ENCODE data around the gene MMS22L.
A peak's percentile ranks its signal among the peaks of the same experiment; 100 is the strongest.

The MMS22L gene

DNA sequence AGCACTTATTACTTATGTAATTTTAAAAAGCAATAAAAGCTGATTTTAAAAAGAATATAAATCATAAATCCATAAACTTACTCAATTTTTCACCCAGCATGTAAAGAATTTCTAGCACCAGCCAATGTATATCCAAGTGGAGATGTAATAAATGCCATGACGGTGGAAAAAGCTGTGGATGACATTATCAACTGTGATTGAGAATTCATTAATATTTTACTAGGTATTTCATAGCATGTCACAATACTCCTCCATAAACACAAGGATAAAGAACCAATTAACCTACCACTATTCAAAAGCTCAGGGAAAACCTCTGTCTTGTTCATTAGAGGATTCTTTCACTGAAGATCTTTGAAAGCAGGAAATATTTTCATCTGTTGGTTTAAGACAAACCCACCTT lies 13.2 kb downstream of the MMS22L start:
- in situ Hi-C loops (cut with MboI; ENCODE audit: low pct_unique_long_range_greater_than_20kb, low sequenced_read_pairs) = no loop called here
- no peak for DNase-seq

- in situ Hi-C loops (cut with MboI; ENCODE audit: low pct_unique_long_range_greater_than_20kb, low sequenced_read_pairs) = no loop called here
- no peak for DNase-seq
These were observed 20.3 kb downstream of the MMS22L start for GRCh38 chr6:97262676-97263075.

- in situ Hi-C loops (cut with MboI; ENCODE audit: low pct_unique_long_range_greater_than_20kb, low sequenced_read_pairs) = no loop called here
These were observed 36.2 kb downstream of the MMS22L start for GRCh38 chr6:97246842-97247241.

DNA sequence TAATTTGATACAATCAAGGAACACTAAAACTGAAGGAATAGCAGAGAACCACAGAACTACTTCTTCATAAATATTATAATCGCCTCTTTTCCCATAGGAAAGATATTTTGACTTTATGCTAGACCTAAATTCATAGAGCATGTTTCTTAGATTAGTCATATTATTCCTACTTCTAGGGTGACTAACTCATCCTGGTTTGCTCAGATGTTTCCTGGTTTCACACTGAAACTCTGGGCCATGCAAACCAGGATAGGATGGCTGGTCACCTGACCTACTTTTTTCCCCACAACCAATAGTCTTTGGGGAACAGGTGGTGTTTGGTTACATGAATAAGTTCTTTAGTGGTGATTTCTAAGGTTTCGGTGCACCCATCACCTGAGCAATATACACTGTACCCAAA lies 42.8 kb downstream of the MMS22L start:
- DNase-seq = no peak
- in situ Hi-C loops (cut with MboI; ENCODE audit: low pct_unique_long_range_greater_than_20kb, low sequenced_read_pairs) = no loop called here

More at GRCh38 chr6:97246842-97247241, 36.2 kb downstream of the MMS22L start:
- no peak for DNase-seq

DNA sequence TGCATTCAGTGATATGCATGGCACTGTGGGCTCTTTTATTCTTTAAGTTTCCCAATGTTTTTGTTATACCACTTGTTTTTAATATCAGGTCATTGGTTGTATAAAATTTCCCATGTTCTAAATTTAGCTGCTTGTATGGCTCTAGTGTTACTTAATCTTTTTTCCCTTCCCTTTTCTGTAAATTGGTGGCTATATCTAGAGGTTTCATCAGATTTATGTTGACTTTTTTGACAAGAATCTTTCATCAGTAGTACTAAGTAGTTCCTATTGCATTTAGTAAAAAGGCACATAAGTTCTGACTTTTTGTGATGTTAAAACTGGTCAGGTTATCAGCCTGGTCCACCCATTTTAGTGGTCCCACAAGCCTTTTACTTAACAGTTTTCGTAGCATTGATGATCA lies 51.1 kb downstream of the MMS22L start:
- peak; percentile 7 for DNase-seq
- in situ Hi-C loops (cut with MboI; ENCODE audit: low pct_unique_long_range_greater_than_20kb, low sequenced_read_pairs) = no loop called here

GRCh38 chr6:97222903-97223302 lies 60.1 kb downstream of the MMS22L start:
- in situ Hi-C loops (cut with MboI; ENCODE audit: low pct_unique_long_range_greater_than_20kb, low sequenced_read_pairs) = no loop called here
- no peak for DNase-seq

GRCh38 chr6:97218912-97219311 lies 64.1 kb downstream of the MMS22L start:
- in situ Hi-C loops (cut with MboI; ENCODE audit: low pct_unique_long_range_greater_than_20kb, low sequenced_read_pairs) = no loop called here
- DNase-seq = no peak

DNA sequence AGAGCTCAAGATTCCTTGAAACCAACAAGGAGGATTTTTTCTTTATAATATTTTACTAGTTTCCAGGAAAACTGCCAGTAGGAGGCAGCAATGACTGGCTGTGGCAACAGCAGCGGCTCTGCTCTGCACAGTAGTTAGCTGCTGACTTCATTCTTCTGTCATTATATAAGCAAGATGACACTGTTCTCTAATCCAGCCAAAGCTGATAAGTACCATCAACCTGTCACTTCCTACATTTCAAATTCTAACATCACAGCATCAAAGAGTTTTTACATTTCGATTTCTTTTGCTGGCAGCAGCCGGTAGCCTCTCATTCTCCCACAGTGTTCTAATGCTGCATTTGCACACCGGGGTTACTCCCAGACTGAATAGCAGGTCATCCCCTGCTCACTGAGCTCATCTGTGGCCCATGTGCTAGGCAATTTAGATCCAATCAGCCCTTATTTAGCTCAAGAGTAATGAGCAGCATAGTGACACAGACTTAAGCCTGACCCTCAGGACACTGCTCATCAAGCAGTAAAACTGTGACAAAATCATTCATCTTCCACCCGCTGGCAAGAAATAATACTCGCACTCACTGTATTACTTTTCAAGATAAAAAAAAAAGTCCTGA lies 67.8 kb downstream of the MMS22L start:
- in situ Hi-C loops (cut with MboI; ENCODE audit: low pct_unique_long_range_greater_than_20kb, low sequenced_read_pairs) = no loop called here
- peak; percentile 43 for DNase-seq

DNA sequence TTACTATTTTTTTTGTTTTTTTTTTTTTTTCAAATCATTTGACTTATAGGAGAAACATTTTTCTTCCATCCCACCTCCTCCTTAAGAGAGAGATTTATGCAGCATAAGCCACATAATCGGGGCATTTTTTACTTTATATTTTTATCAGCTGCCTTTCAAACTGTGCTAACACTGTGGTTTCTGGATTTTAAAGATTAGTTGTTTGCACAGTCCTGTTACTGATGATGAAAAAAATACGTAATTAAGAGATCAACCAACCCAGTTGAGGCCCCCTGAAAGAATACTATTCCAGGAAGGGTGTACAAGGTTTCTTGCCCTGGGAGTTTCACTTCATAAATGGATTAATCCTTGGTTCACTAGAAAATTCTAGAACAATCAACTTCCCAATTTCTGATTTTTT lies 68.3 kb downstream of the MMS22L start:
- in situ Hi-C loops (cut with MboI; ENCODE audit: low pct_unique_long_range_greater_than_20kb, low sequenced_read_pairs) = no loop called here
- DNase-seq = no peak

DNA sequence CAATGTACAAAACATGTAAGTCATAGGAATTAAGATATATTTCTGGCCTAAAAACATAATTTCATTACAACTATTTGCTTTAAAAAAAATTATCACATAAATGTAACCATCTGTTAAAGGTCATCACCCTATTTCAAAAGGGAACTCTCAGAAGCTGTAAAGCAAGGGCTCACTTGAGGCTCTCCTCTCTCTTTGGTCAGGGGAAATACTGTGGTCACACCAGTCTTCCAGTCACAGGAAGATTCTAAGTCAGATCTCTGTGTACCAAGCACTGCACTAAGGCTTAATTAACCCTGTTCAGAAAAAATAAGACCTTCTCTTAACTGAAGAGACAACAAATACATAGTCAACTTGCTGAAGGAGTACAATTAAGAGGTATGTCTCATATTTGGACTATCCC lies 75.6 kb downstream of the MMS22L start:
- DNase-seq = no peak
- in situ Hi-C loops (cut with MboI; ENCODE audit: low pct_unique_long_range_greater_than_20kb, low sequenced_read_pairs) = no loop called here

- DNase-seq = no peak
- in situ Hi-C loops (cut with MboI; ENCODE audit: low pct_unique_long_range_greater_than_20kb, low sequenced_read_pairs) = no loop called here
These were observed 77.0 kb downstream of the MMS22L start for GRCh38 chr6:97205966-97206365.

DNA sequence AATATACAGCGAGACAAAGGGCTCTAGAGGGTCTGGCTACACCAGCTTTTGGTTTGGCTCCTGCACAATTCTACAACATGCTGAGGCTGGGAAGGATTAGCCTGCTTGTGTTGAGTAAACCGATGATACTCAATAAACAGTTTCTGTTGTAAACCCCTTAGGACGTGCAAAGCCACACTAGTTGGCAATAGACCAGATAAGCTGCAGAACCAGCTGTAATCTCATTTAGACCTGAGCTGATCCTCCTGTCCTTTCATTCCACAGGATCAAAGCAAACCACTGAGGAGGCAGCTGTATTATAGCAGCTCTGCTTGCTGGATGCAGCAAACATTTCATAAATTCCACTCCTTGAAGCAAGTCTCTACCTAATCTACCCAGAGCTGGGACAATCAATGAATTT lies 79.7 kb downstream of the MMS22L start:
- in situ Hi-C loops (cut with MboI; ENCODE audit: low pct_unique_long_range_greater_than_20kb, low sequenced_read_pairs) = no loop called here
- no peak for DNase-seq

- no peak for DNase-seq
- in situ Hi-C loops (cut with MboI; ENCODE audit: low pct_unique_long_range_greater_than_20kb, low sequenced_read_pairs) = no loop called here
These were observed 84.9 kb downstream of the MMS22L start for GRCh38 chr6:97198046-97198565.

DNA sequence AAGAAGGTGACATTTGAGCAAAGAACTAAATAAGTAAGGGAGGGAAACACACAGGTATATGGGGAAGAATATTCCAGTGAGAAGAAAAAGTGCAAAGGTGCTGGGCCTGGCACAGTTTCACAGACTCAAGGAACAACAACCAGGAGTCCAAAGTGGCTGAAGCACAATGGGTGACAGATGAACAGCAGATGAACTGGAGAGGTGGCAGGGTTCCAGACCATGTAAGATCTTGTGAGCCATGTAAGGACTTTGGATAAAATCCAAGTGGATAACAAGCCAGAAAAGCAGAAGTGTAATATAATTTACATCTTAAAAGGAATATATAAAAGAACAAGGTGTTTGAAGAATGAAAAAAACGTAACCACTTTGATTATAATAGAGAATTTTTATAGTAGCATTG lies 87.9 kb downstream of the MMS22L start:
- peak; percentile 11 for DNase-seq
- in situ Hi-C loops (cut with MboI; ENCODE audit: low pct_unique_long_range_greater_than_20kb, low sequenced_read_pairs) = no loop called here

- in situ Hi-C loops (cut with MboI; ENCODE audit: low pct_unique_long_range_greater_than_20kb, low sequenced_read_pairs) = no loop called here
- DNase-seq = no peak
These were observed 93.2 kb downstream of the MMS22L start for GRCh38 chr6:97189767-97190166.

DNA sequence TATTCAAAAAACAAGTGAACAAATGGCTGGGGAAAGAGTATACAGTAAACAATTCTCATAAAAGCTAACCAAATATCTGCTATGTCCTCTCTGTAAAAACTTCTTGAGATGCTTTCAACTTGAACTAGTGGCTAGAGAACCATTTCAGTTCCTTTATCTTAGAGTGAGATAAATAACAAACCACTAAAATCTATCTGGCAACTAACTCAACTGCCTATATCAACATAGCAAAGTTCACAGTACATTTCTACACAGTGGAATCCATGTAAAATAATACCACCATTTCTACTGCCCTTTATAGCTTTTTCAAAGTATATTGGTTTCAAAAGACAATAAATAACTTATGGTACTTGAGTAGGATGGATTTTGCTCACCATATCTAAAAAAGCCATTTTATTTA lies 95.1 kb downstream of the MMS22L start:
- DNase-seq = no peak
- in situ Hi-C loops (cut with MboI; ENCODE audit: low pct_unique_long_range_greater_than_20kb, low sequenced_read_pairs) = no loop called here

GRCh38 chr6:97186416-97186999 lies 96.5 kb downstream of the MMS22L start:
- peak; percentile 59 for DNase-seq
- in situ Hi-C loops (cut with MboI; ENCODE audit: low pct_unique_long_range_greater_than_20kb, low sequenced_read_pairs) = no loop called here

GRCh38 chr6:97177905-97178304 lies 105.1 kb downstream of the MMS22L start:
- DNase-seq = no peak
- in situ Hi-C loops (cut with MboI; ENCODE audit: low pct_unique_long_range_greater_than_20kb, low sequenced_read_pairs) = no loop called here

GRCh38 chr6:97176468-97176867 lies 106.5 kb downstream of the MMS22L start:
- in situ Hi-C loops (cut with MboI; ENCODE audit: low pct_unique_long_range_greater_than_20kb, low sequenced_read_pairs) = no loop called here
- DNase-seq = no peak

DNA sequence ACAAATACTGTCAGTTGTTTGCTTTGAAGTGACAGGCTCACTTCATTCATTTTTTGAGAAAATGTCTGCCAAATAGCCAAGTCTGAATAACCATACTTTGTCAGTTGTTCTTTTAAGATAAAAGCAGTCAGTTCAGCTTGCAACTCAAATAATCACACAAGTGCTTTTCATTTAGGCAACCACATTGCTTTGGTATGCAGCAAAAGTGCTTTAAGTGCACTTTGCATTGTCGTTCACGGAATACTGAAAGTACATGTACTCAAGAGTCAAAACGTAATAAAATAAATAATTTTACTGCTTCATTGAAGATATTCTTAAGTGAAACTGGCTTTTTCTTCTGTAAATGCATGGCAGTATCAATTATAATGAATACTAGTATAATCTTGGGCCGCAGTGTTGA lies 107.2 kb downstream of the MMS22L start:
- DNase-seq = no peak
- in situ Hi-C loops (cut with MboI; ENCODE audit: low pct_unique_long_range_greater_than_20kb, low sequenced_read_pairs) = no loop called here

- in situ Hi-C loops (cut with MboI; ENCODE audit: low pct_unique_long_range_greater_than_20kb, low sequenced_read_pairs) = no loop called here
- no peak for DNase-seq
These were observed 108.5 kb downstream of the MMS22L start for GRCh38 chr6:97174471-97174870.
